ENCODE data around the gene RIPOR3. TPM values are rescaled to one million over a fixed set of nuclear protein-coding genes. Genes with fewer than 3 reads are reported as not detected.

Gene RIPOR3
- polyA plus RNA-seq, 1 donor from 2014 or later = not detected

- Histone ChIP-seq H3K27me3 (ENCODE audit: insufficient read depth, low read depth, low read length) (no peaks in the 10 kb centered on the region), H3K9me3 (ENCODE audit: low read length) (no peaks in the 10 kb centered on the region), H3K27ac (ENCODE audit: low read length) (no peak overlapping the region), H3K4me3 (ENCODE audit: low read length) (no peak overlapping the region), H4K20me1 (ENCODE audit: insufficient read depth) (no peaks in the 10 kb centered on the region), H2AFZ (ENCODE audit: low read depth, low read length) (no peak overlapping the region), H3K9ac (ENCODE audit: low read length) (no peak overlapping the region), H3K9me2 (ENCODE audit: insufficient read depth, low read length) (no peaks in the 10 kb centered on the region), H3F3A (ENCODE audit: insufficient read depth, low read length, poor library complexity, severe bottlenecking) (peaks cover 3% of the 10 kb centered on the region), H3K4me2 (ENCODE audit: low read length) (no peak overlapping the region), H3K79me2 (replicated peaks; ENCODE audit: insufficient read depth, low read length) (peaks cover 20% of the 10 kb centered on the region), H3K36me3 (ENCODE audit: insufficient read depth, low read length) (no peaks in the 10 kb centered on the region)
- TF ChIP-seq, protein P1, sequence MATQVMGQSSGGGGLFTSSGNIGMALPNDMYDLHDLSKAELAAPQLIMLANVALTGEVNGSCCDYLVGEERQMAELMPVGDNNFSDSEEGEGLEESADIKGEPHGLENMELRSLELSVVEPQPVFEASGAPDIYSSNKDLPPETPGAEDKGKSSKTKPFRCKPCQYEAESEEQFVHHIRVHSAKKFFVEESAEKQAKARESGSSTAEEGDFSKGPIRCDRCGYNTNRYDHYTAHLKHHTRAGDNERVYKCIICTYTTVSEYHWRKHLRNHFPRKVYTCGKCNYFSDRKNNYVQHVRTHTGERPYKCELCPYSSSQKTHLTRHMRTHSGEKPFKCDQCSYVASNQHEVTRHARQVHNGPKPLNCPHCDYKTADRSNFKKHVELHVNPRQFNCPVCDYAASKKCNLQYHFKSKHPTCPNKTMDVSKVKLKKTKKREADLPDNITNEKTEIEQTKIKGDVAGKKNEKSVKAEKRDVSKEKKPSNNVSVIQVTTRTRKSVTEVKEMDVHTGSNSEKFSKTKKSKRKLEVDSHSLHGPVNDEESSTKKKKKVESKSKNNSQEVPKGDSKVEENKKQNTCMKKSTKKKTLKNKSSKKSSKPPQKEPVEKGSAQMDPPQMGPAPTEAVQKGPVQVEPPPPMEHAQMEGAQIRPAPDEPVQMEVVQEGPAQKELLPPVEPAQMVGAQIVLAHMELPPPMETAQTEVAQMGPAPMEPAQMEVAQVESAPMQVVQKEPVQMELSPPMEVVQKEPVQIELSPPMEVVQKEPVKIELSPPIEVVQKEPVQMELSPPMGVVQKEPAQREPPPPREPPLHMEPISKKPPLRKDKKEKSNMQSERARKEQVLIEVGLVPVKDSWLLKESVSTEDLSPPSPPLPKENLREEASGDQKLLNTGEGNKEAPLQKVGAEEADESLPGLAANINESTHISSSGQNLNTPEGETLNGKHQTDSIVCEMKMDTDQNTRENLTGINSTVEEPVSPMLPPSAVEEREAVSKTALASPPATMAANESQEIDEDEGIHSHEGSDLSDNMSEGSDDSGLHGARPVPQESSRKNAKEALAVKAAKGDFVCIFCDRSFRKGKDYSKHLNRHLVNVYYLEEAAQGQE (IDR thresholded peaks at IDR 0.05; ENCODE audit: borderline replicate concordance) = no peak
- TF ChIP-seq EP300 (conservative IDR thresholded peaks at IDR 0.05; ENCODE audit: poor library complexity, severe bottlenecking) (no peak), RAD21 (conservative IDR thresholded peaks at IDR 0.05) (no peak), TAF1 (IDR thresholded peaks at IDR 0.05; ENCODE audit: low read depth) (no peak), SMC3 (conservative IDR thresholded peaks at IDR 0.05; ENCODE audit: poor library complexity) (no peak), EZH2 (IDR thresholded peaks at IDR 0.05; ENCODE audit: borderline replicate concordance, insufficient read depth, low read length, poor library complexity, severe bottlenecking) (no peak), POLR2AphosphoS5 (IDR thresholded peaks at IDR 0.05) (no peak)
- TF ChIP-seq, protein P2, sequence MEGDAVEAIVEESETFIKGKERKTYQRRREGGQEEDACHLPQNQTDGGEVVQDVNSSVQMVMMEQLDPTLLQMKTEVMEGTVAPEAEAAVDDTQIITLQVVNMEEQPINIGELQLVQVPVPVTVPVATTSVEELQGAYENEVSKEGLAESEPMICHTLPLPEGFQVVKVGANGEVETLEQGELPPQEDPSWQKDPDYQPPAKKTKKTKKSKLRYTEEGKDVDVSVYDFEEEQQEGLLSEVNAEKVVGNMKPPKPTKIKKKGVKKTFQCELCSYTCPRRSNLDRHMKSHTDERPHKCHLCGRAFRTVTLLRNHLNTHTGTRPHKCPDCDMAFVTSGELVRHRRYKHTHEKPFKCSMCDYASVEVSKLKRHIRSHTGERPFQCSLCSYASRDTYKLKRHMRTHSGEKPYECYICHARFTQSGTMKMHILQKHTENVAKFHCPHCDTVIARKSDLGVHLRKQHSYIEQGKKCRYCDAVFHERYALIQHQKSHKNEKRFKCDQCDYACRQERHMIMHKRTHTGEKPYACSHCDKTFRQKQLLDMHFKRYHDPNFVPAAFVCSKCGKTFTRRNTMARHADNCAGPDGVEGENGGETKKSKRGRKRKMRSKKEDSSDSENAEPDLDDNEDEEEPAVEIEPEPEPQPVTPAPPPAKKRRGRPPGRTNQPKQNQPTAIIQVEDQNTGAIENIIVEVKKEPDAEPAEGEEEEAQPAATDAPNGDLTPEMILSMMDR (IDR thresholded peaks at IDR 0.05; ENCODE audit: poor library complexity, severe bottlenecking) = no peak
These were observed 46.0 kb upstream of the RIPOR3 start for GRCh38 chr20:50737352-50737751.

DNA sequence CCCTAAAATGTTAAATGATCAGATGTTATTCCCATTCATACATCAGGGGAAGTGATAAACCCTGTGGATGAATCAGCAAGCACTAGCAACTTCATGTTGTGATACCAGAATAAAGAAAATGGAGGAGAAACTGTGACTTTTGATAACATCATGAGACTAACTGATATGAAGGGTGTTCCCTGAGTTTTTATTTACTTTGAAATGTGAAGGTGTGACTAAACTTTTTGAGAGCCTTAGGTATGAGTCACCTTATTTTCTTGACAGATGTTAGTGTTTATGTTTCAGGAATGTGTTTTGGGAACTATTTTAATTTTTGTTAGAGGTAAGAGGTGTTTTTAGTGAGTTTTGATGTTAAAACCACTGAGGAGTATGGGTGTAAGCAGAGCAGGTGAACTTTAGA lies 44.5 kb upstream of the RIPOR3 start:
- Histone ChIP-seq H3K9me2 (ENCODE audit: insufficient read depth, low read length) (no peaks in the 10 kb centered on the region), H4K20me1 (ENCODE audit: insufficient read depth) (no peaks in the 10 kb centered on the region), H3F3A (ENCODE audit: insufficient read depth, low read length, poor library complexity, severe bottlenecking) (peaks cover 3% of the 10 kb centered on the region), H3K9me3 (ENCODE audit: low read length) (no peaks in the 10 kb centered on the region), H2AFZ (ENCODE audit: low read depth, low read length) (no peak overlapping the region), H3K36me3 (ENCODE audit: insufficient read depth, low read length) (no peaks in the 10 kb centered on the region), H3K4me3 (ENCODE audit: low read length) (no peak overlapping the region), H3K79me2 (replicated peaks; ENCODE audit: insufficient read depth, low read length) (peaks cover 22% of the 10 kb centered on the region), H3K9ac (ENCODE audit: low read length) (no peak overlapping the region), H3K27me3 (ENCODE audit: insufficient read depth, low read depth, low read length) (no peaks in the 10 kb centered on the region), H3K27ac (ENCODE audit: low read length) (no peak overlapping the region), H3K4me2 (ENCODE audit: low read length) (no peak overlapping the region)
- TF ChIP-seq MXI1 (conservative IDR thresholded peaks at IDR 0.05; ENCODE audit: poor library complexity, severe bottlenecking) (no peak), EP300 (conservative IDR thresholded peaks at IDR 0.05; ENCODE audit: poor library complexity, severe bottlenecking) (no peak), POLR2AphosphoS5 (IDR thresholded peaks at IDR 0.05) (no peak), RAD21 (conservative IDR thresholded peaks at IDR 0.05) (no peak)
- TF ChIP-seq, protein P1 (IDR thresholded peaks at IDR 0.05; ENCODE audit: borderline replicate concordance) = no peak
